Stimulated activated CD4-positive, alpha-beta T cell treated with anti-CD3 and anti-CD28 coated beads, Interleukin-12 subunit alpha, Interleukin-12 subunit beta, amount 100 ng/mL, for 48 hours (primary cell): ENCODE results near the gene ALG12.

ENCODE experiments used
- DNase-seq, 3 donors: peaks; one replicate each; pipeline ENCODE4 v3.0.0-alpha.2; 2020; ENCODE audit warnings: low read depth in 2 of 3, low spot score in 1 of 3

ALG12 gene

DNA sequence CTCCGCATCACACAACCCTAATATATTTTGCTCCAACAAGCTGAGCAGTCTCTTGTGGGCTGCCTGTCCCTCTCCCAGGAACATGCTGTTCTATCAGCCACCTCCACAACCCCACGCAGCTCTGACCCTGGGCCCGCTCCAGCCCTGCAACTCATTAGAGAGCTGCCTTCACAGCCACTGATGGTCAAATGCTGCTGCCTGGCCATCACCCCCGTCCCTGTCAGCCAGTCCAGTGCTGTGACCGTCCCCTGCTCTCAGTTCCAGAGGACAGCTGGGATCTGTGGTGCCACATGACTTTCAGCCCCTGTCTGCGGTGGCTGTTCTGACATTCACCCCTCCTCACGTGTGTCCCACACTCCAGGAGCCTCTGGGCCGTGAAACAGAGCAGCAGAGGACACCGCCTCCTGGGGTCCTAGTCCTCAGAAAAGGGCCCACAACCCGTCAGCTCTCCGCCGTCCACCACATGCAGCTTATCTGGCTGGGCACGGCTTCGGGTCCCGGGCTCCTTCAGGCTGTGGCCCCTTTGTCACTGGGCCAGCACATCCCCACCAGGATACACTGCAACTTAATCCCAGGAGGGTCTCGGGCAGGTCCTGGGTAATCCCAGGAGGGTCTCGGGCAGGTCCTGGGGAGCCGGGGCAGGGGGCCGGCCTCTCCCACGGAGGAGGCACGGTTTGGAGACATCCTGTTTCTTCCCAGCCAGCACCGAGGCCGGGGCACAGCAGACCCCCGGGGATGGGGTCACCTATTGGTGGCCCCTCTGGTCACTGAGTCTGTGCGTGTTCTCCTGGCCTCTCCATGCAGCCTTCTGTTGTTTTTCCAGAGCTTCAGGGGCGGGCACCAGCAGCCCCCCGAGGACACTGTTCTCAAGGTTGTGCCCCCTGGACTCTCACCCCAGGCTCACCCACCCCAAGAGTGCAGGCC lies 15.3 kb upstream of the ALG12 start:
- DNase-seq: no peak

GRCh38 chr22:49930596-49931412 lies 12.6 kb upstream of the ALG12 start:
- peak in 1 of 3 donors; percentile 52 for DNase-seq

- DNase-seq: no peak
Measured at GRCh38 chr22:49929994-49930575, 11.8 kb upstream of the ALG12 start.

DNA sequence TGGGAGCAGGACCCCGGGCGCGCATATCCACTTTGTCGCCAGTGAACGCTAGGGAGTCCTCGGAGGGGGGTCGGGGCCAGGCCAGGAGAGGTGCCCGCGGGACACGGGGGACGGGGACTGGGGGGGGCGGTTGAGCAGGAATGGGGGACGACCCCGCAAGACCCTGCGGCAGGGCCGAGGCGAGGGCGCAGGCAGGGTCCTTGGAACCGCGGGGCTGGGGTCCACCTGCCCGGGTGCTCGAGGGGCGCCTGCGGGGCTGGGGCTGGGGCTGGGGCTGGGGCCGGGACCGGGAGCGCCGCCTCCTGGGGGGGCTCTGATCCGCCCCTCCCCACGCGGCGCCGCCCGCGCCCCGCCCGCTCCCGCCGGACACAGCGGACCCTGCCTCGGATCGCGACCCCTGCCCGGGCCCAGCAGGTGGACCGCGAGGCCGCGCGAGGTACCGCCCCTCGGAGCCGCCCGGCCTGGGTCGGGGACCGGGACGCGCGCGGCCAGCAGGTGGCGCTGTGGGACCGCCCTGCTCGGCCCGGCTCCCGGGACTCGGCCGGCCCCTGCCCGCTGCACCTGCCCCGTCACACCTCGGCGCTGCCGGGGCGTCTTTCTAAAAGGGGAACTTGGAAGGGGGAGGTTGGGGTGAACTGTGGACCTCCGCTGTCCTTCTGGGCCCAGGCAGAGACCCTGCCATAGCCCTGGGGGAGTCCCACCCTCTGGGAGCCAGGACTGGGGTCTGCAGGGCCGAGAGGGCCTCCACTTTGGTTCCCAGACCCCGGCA lies 11.2 kb upstream of the ALG12 start:
- peak; percentile 45 to 70 (median 68) for DNase-seq

GRCh38 chr22:49928555-49929210 lies 10.4 kb upstream of the ALG12 start:
- DNase-seq: no peak

- DNase-seq: no peak
Measured at GRCh38 chr22:49928185-49928495, 9.9 kb upstream of the ALG12 start.

- no peak for DNase-seq
Measured at GRCh38 chr22:49927483-49928184, 9.4 kb upstream of the ALG12 start.

- DNase-seq: no peak
Measured at GRCh38 chr22:49926916-49927315, 8.7 kb upstream of the ALG12 start.

DNA sequence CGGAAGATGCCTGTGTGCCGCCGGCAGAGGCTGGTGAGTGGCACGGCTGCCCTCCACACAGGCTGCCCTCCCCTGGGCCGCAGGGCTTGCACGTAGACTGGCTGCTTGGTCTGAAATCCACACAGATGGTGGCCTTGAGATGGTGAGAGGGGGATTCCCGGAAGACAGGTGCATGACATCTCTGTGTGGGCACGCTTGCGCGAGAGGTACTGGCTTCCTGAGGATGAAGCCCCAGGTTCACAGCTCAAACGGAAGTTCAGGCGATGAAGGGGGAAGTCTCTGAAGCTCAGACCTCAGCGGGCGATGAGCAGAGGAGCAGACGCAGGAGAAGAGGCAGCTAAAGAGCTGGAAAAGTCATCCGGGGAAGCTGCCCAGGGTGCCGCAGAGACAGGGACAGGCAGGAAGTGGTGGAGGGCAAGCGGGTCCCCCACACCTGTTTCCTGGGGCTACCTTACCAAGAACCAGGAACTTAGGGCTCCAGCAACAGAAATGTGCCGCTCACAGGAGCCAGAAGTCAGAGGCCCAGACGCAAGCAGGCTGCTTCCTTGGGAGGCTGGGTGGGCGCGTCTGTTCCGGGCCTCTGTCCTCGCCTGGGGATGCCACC lies 7.4 kb upstream of the ALG12 start:
- no peak for DNase-seq

GRCh38 chr22:49924113-49924833 lies 6.0 kb upstream of the ALG12 start:
- DNase-seq: no peak

GRCh38 chr22:49923445-49923844 lies 5.2 kb upstream of the ALG12 start:
- DNase-seq: no peak

GRCh38 chr22:49922926-49923325 lies 4.7 kb upstream of the ALG12 start:
- DNase-seq: no peak

- DNase-seq: no peak
Measured at GRCh38 chr22:49922484-49922883, 4.2 kb upstream of the ALG12 start.

GRCh38 chr22:49921508-49922278 lies 3.5 kb upstream of the ALG12 start:
- no peak for DNase-seq

DNA sequence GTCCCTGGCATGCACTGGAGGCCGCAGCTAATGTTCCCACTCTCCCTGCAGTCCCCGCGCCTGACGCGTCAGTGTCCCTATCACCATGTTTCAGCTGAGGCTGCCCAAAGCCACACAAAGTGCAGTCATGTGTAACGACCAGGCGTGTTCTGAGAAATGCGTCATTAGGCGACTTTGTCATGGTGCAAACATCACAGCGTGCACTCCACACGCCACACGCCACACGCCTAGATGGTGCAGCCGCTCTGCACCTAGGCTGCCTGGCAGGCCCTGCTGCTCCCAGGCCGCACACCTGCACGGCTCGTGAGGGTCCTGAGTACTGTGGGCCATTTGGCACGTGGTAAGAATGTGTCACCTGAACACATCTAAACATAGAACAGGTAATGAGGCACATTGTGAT lies 2.6 kb upstream of the ALG12 start:
- no peak for DNase-seq

DNA sequence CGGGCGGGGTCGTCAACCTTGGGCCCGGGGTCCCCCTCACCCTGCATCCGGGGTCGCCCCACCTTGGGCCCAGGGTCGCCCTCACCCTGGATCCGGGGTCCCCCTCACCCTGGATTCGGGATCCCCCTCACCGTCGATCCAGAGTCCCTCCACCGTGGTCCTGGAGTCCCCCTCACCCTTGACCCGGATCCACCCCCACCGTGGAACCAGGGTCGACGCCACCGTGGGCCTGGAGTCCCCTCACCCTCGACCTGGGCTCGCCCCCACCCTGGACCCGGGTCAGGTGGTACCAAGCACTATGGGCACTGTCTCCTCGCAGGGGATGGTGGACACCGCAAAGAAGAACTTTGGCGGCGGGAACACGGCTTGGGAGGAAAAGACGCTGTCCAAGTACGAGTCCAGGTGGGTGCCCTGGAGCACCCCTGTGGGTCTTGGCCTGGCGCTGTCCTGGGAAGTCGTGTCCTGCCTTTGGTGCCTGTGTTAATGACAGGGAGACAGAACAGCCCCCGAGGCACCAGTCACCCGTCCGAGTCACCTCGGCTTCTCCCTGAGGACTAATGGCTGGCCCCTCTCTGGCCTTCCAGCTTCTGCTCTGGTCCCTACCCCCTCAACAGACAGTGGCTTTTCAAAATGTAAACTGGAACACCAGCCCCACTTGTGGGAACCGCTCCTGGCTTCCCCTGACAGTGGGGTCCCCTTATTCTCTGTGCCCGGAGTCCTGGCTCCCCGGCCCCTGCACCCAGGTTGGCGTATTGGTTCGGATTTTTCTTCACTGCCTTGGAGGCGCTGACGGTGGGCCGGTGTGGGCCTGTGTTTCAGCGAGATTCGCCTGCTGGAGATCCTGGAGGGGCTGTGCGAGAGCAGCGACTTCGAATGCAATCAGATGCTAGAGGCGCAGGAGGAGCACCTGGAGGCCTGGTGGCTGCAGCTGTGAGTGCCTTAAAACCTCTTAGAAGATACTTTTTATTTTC lies 958 bp upstream of the ALG12 start:
- DNase-seq: no peak

- no peak for DNase-seq
Measured at GRCh38 chr22:49916831-49917230, 1.4 kb downstream of the ALG12 start.
